GM12801 (cell line): ENCODE data around the gene UNC13D.

Experiments
- TF ChIP-seq, protein P1 (sequence below): IDR thresholded peaks from one replicate; pipeline ENCODE4 v1.5.1; 2011; ENCODE audit warnings: control low read depth; ENCODE audit not compliant: insufficient read length; ENCODE audit errors: extremely low read depth

Gene UNC13D

DNA sequence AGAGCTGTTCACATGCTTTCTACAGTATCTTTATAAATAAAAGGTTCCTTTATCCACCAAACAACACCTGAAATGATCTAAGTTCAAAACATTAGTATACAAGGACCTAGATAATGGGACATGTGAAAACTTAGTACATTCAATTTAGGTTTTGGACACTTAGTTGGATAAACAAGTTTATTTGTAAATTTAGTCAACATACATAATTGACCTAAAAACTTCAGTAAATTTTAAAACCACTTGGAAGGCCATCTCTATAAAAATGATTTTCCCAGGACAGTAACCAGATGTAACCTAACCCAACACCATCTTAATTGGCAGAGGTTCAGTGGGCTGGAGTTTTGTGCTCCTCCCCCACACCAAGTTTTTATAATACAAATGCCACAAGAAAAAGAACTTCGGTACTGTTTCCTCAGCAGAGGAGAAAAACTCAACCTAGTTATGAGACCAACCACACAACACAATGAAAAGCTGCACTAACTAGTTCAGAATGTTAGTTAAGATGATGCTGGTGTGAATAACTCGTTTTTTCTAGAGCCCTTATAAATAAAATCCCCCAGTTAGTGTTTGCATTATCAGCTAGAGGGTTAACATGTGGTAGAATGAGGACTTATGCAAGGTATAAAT, 66.8 kb downstream of the UNC13D start:
- TF ChIP-seq, protein P1, sequence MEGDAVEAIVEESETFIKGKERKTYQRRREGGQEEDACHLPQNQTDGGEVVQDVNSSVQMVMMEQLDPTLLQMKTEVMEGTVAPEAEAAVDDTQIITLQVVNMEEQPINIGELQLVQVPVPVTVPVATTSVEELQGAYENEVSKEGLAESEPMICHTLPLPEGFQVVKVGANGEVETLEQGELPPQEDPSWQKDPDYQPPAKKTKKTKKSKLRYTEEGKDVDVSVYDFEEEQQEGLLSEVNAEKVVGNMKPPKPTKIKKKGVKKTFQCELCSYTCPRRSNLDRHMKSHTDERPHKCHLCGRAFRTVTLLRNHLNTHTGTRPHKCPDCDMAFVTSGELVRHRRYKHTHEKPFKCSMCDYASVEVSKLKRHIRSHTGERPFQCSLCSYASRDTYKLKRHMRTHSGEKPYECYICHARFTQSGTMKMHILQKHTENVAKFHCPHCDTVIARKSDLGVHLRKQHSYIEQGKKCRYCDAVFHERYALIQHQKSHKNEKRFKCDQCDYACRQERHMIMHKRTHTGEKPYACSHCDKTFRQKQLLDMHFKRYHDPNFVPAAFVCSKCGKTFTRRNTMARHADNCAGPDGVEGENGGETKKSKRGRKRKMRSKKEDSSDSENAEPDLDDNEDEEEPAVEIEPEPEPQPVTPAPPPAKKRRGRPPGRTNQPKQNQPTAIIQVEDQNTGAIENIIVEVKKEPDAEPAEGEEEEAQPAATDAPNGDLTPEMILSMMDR, result no peak
